AG04450 (cell line): ENCODE data around the gene LAMC2. TPM values are rescaled to one million over a fixed set of nuclear protein-coding genes. Genes with fewer than 3 reads are reported as not detected.

ENCODE experiments used
- CTCF ChIA-PET: fragments of 300-600, 350-600 bp; formaldehyde crosslinking; extraction: SDS; loops from one replicate; lab custom pipeline; 2022; ENCODE audit warnings: antibody characterized with exemption, inconsistent platforms; lab: Charles Lee
- POLR2A ChIA-PET: fragments of 350-600 bp; formaldehyde crosslinking; extraction: SDS; loops from one replicate; lab custom pipeline; 2021; ENCODE audit warnings: antibody characterized with exemption, inconsistent platforms; lab: Yijun Ruan, JAX
- DNase-seq: peaks from one replicate; pipeline ENCODE4 v3.0.0-alpha.2; 2011; ENCODE audit warnings: low read depth, low spot score
- H3K27ac ChIP-seq: one replicate; pipeline ENCODE4 v1.5.1; 2012; ENCODE audit warnings: low read depth, low read length, control low read depth
- H3K27me3 ChIP-seq: one replicate; pipeline ENCODE4 v1.6.0; 2012; ENCODE audit warnings: low read length; ENCODE audit not compliant: control insufficient read depth, insufficient read depth
- H3K4me3 ChIP-seq: 2 replicates; pipeline ENCODE4 v1.5.1; 2011; ENCODE audit warnings: mild to moderate bottlenecking, low read depth, low read length, control low read depth
- H3K9me3 ChIP-seq: 2 replicates; pipeline ENCODE4 v1.5.1; 2012; ENCODE audit warnings: low read length; ENCODE audit not compliant: control insufficient read depth, insufficient read depth
- CTCF ChIP-seq: IDR thresholded peaks from 2 replicates; pipeline ENCODE4 v1.5.1; 2011; ENCODE audit warnings: low read depth, low read length, control low read depth, inconsistent platforms
- polyA plus RNA-seq: library from polyadenylated mRNA; depleted of rRNA; stranded (reverse); fragments of >200 nt; gene quantifications from 2 replicates; pipeline ENCODE4 v1.2.3, GENCODE V29; 2011

LAMC2 gene
- polyA plus RNA-seq, 1 experiment, result 1.6 TPM

- no peak overlapping the region for H3K4me3 ChIP-seq
- CTCF ChIA-PET, result no interaction called here
- POLR2A ChIA-PET, result no interaction called here
- no peak overlapping the region for H3K27ac ChIP-seq
- TF ChIP-seq CTCF, result no peak
- H3K27me3 ChIP-seq, result no peaks in the 10 kb centered on the region
- H3K9me3 ChIP-seq, result no peaks in the 10 kb centered on the region
- DNase-seq, result no peak
Observed at GRCh38 chr1:183175631-183176030, 10.4 kb upstream of the LAMC2 start.

GRCh38 chr1:183178545-183178944, 7.5 kb upstream of the LAMC2 start:
- CTCF ChIA-PET, result interaction anchor here (1.1 to 2.5 kb wide), 2 partner anchors 26 to 56 kb away, joined by 3 to 15 read pairs; no protein-coding TSS in a partner anchor
- Histone ChIP-seq H3K9me3 (no peaks in the 10 kb centered on the region), H3K27me3 (no peaks in the 10 kb centered on the region), H3K27ac (no peak overlapping the region), H3K4me3 (no peak overlapping the region)
- TF ChIP-seq CTCF, result no peak
- POLR2A ChIA-PET, result no interaction called here
- no peak for DNase-seq

GRCh38 chr1:183179033-183179432, 7.0 kb upstream of the LAMC2 start:
- no peak overlapping the region for H3K27ac ChIP-seq
- TF ChIP-seq CTCF, result no peak
- ChIA-PET POLR2A (interaction anchor here (0.7 kb wide), 1 partner anchor 56 kb away, joined by 4 read pairs; no protein-coding TSS in a partner anchor), CTCF (interaction anchor here (2.5 kb wide), 1 partner anchor 56 kb away, joined by 15 read pairs; no protein-coding TSS in a partner anchor)
- no peak overlapping the region for H3K4me3 ChIP-seq
- no peaks in the 10 kb centered on the region for H3K9me3 ChIP-seq
- DNase-seq, result no peak
- H3K27me3 ChIP-seq, result no peaks in the 10 kb centered on the region

GRCh38 chr1:183180218-183180617, 5.8 kb upstream of the LAMC2 start:
- no peak for TF ChIP-seq CTCF
- CTCF ChIA-PET, result interaction anchor here (1.2 kb wide), 2 partner anchors 54 to 218 kb away, joined by 3 read pairs; no protein-coding TSS in a partner anchor
- POLR2A ChIA-PET, result no interaction called here
- Histone ChIP-seq H3K27ac (peak overlapping the region; percentile 58), H3K4me3 (no peak overlapping the region), H3K9me3 (no peaks in the 10 kb centered on the region), H3K27me3 (no peaks in the 10 kb centered on the region)
- DNase-seq, result peak; percentile 65

- peak overlapping the region; percentile 58 for H3K27ac ChIP-seq
- DNase-seq, result no peak
- ChIA-PET CTCF (interaction anchor here (1.2 kb wide), 2 partner anchors 54 to 218 kb away, joined by 3 read pairs; no protein-coding TSS in a partner anchor), POLR2A (no interaction called here)
- no peak overlapping the region for H3K4me3 ChIP-seq
- H3K9me3 ChIP-seq, result no peaks in the 10 kb centered on the region
- TF ChIP-seq CTCF, result no peak
- no peaks in the 10 kb centered on the region for H3K27me3 ChIP-seq
Observed at GRCh38 chr1:183180634-183181056, 5.4 kb upstream of the LAMC2 start.
